SJCRH30 (cell line): Measurements from ENCODE around the gene MICALL2. TPM values are rescaled to one million over a fixed set of nuclear protein-coding genes. Genes with fewer than 3 reads are reported as not detected.

ENCODE experiments used
- DNase-seq, 2 experiments: peaks; one replicate each; pipeline ENCODE4 v3.0.0-alpha.2; 2015 to 2020
- H3K27ac ChIP-seq: fragments of 250-450 bp; sonication (Bioruptor Pico); 2 replicates; pipeline ENCODE4 v1.5.1; 2020; ENCODE audit warnings: mild to moderate bottlenecking, moderate library complexity
- H3K27me3 ChIP-seq: fragments of 250-450 bp; sonication (Bioruptor Pico); 2 replicates; pipeline ENCODE4 v1.5.1; 2020; ENCODE audit warnings: mild to moderate bottlenecking, moderate library complexity
- H3K36me3 ChIP-seq: fragments of 250-450 bp; sonication (Bioruptor Pico); 2 replicates; pipeline ENCODE4 v1.5.1; 2020; ENCODE audit warnings: mild to moderate bottlenecking, moderate library complexity
- H3K4me1 ChIP-seq: fragments of 250-450 bp; sonication (Bioruptor Pico); 2 replicates; pipeline ENCODE4 v1.5.1; 2020; ENCODE audit warnings: mild to moderate bottlenecking, moderate library complexity
- H3K4me3 ChIP-seq: fragments of 250-450 bp; sonication (Bioruptor Pico); 2 replicates; pipeline ENCODE4 v1.5.1; 2020; ENCODE audit warnings: mild to moderate bottlenecking, moderate library complexity
- H3K9me3 ChIP-seq: fragments of 250-450 bp; sonication (Bioruptor Pico); replicated peaks from 2 replicates; pipeline ENCODE4 v1.5.1; 2020; ENCODE audit warnings: mild to moderate bottlenecking, moderate library complexity
- total RNA-seq: library from RNA; depleted of rRNA; stranded (reverse); fragments of >200 nt; shearing (Covaris generic); gene quantifications from 2 replicates; pipeline ENCODE4 v1.2.3, GENCODE V29; 2014; rRNA removed

The MICALL2 gene
- total RNA-seq = 1.1 and 1.3 TPM in 2 replicates

- H3K4me1 ChIP-seq = no peaks in the 10 kb centered on the region
- H3K27me3 ChIP-seq = no peaks in the 10 kb centered on the region
- DNase-seq = peak; percentile 68 to 69
- H3K4me3 ChIP-seq = peak within 1 kb of the TSS; percentile 75
- no peaks in the 10 kb centered on the region for H3K36me3 ChIP-seq
- no peaks in the 10 kb centered on the region for H3K9me3 ChIP-seq
- H3K27ac ChIP-seq = peak within 1 kb of the TSS; percentile 62
These were observed at the start of gene MICALL2 for GRCh38 chr7:1458683-1459511. TSS of gene MICALL2 (minus strand) at chr7:1459470. CDS start at chr7:1459326, 144 bp downstream.

GRCh38 chr7:1508277-1508758 lies 49.0 kb upstream of the MICALL2 start:
- Histone ChIP-seq H3K27ac (no peak overlapping the region), H3K4me3 (no peak overlapping the region), H3K27me3 (no peaks in the 10 kb centered on the region), H3K9me3 (no peaks in the 10 kb centered on the region), H3K4me1 (peaks cover 6% of the 10 kb centered on the region; the same call in 1 of the 2 replicates), H3K36me3 (no peaks in the 10 kb centered on the region)
- DNase-seq = peak in 1 of 2 experiments; percentile 15

DNA sequence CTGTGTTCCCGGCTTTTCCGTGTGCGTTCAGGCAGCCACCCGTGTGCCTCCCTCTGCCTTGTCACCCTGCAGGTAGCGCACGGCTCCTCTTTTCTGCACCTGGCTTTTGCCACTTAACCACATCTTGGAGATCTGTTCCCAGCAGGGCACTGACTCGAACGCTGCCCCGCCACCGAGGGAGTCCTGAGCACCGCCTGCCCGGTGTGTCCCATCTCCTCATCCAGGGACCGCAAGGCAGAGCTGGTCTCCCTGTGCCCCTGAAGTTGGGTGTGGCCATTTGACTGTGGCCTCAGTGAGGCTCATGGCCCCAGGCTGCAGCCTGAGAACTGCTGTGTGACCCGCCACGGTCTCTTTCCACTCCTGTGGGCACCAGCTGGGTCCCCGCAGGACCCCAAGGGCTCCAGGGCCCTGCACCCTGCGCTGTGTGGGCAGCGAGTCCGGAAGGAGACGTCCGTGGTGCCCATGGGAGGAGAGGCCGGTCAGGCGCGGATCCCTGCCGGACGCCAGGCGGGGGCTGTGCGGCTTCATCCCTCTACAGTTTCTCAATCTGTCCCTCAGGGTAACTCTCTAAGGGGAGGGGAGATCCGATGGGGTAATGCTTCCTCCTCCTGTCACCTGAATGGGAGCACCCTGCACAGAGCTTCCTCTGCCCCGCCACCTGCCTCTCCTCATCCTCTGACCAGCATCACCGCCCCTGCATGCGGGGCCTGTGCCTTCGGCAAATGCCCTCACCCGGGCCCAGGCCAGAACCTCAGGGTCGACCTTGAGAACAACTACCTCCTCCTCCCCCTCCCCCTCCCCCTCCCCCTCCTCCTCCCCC lies 46.7 kb upstream of the MICALL2 start:
- DNase-seq = no peak
- no peaks in the 10 kb centered on the region for H3K9me3 ChIP-seq
- H3K4me1 ChIP-seq = peaks cover 5% of the 10 kb centered on the region; the same call in 1 of the 2 replicates
- no peaks in the 10 kb centered on the region for H3K27me3 ChIP-seq
- H3K36me3 ChIP-seq = no peaks in the 10 kb centered on the region
- H3K27ac ChIP-seq = no peak overlapping the region
- no peak overlapping the region for H3K4me3 ChIP-seq

- no peaks in the 10 kb centered on the region for H3K36me3 ChIP-seq
- H3K9me3 ChIP-seq = no peaks in the 10 kb centered on the region
- peak within 1 kb of the TSS; percentile 81 for H3K4me3 ChIP-seq
- peaks cover 3% of the 10 kb centered on the region; the same call in 1 of the 2 replicates for H3K4me1 ChIP-seq
- H3K27ac ChIP-seq = peak within 1 kb of the TSS; percentile 25; the same call in 1 of the 2 replicates
- H3K27me3 ChIP-seq = no peaks in the 10 kb centered on the region
- peak; percentile 80 to 84 for DNase-seq
These were observed 44.8 kb upstream of the MICALL2 start, which contains the start of gene INTS1 for GRCh38 chr7:1503816-1504775. TSS of gene INTS1 (minus strand) at chr7:1504389. CDS start at chr7:1503960, 429 bp downstream.

- H3K9me3 ChIP-seq = no peaks in the 10 kb centered on the region
- no peak overlapping the region for H3K27ac ChIP-seq
- H3K27me3 ChIP-seq = no peaks in the 10 kb centered on the region
- H3K4me1 ChIP-seq = peaks cover 3% of the 10 kb centered on the region; the same call in 1 of the 2 replicates
- no peak for DNase-seq
- H3K4me3 ChIP-seq = peak overlapping the region; percentile 81
- no peaks in the 10 kb centered on the region for H3K36me3 ChIP-seq
These were observed 44.1 kb upstream of the MICALL2 start for GRCh38 chr7:1503390-1503789.

GRCh38 chr7:1502845-1503244 lies 43.6 kb upstream of the MICALL2 start:
- no peaks in the 10 kb centered on the region for H3K9me3 ChIP-seq
- peaks cover 3% of the 10 kb centered on the region; the same call in 1 of the 2 replicates for H3K4me1 ChIP-seq
- no peaks in the 10 kb centered on the region for H3K27me3 ChIP-seq
- no peaks in the 10 kb centered on the region for H3K36me3 ChIP-seq
- H3K27ac ChIP-seq = no peak overlapping the region
- H3K4me3 ChIP-seq = no peak overlapping the region
- no peak for DNase-seq

DNA sequence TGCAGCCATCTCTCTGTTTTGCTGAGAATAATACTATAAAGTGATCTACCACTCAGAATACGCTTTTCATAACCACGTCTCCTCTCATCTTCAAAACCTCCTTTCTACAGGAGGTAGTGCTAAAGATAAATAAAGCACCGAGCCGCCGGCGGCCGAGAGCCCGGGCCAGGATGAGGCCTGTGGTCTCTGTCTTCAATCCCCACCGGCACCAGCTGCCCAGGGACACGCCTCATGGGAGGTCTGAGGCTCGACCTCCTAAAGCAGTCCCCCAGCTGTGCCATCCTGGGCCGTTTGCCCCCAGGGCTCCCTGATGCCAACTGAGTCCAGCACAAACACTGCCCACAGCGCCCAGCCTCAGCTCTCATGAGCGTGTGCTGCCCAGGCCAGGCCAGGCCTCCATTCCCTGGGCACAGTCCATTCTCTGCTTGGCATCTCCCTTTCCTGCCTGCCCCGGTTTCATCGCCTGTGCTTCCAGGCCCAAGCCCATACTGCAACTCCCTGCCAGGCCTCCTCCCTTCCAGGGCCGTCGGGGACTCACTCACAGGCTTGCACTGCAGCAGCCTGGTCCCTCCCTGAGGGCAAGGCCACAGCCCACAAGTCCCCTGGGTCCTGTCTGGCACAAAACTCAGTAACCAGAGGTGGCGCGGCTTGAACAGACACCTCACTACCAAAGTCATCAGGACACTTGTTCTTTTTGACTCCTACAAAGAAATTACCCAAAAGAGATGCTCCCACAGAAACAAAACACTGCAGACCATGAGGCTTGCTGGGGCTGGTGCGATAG lies 42.4 kb upstream of the MICALL2 start:
- no peaks in the 10 kb centered on the region for H3K9me3 ChIP-seq
- H3K27ac ChIP-seq = no peak overlapping the region
- no peak for DNase-seq
- H3K4me1 ChIP-seq = peaks cover under 1% of the 10 kb centered on the region; the same call in 1 of the 2 replicates
- H3K27me3 ChIP-seq = no peaks in the 10 kb centered on the region
- no peak overlapping the region for H3K4me3 ChIP-seq
- H3K36me3 ChIP-seq = no peaks in the 10 kb centered on the region

DNA sequence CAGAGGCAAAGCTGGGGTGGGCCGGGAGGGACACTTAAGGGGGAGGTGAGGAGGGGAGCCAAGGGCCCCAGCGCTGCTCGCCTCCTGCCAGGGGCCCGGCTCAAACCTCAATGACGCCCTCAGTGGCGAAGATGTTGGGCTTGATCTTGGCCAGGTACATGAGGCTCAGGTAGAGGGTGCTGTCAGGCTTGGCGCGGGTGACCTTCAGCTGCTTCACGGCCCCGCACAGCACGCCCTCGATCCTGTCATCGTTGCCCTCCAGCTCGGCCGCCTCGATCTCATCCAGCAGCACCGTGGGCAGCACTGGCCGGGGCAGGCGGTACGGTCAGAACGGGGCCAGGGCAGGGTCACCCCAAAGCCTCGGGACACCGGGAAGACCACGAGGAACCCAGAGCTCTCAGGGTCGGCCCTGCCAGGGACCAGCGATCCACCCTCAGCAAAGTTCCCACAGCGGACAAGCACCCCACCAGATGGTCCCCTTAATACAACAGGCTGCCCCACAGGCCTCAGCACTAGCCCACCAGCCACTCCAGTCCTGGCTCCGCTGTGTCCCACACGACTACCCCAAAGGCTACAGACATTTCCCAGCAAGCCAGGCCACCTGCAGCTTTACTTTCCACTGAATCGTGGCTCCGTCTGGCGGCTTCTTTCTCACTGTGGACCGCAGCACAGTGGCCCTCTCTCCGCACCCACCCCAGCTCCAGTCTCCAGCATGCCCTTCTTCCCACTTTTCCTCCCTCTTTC lies 41.0 kb upstream of the MICALL2 start:
- no peaks in the 10 kb centered on the region for H3K9me3 ChIP-seq
- no peak overlapping the region for H3K4me3 ChIP-seq
- no peaks in the 10 kb centered on the region for H3K4me1 ChIP-seq
- DNase-seq = no peak
- no peaks in the 10 kb centered on the region for H3K36me3 ChIP-seq
- H3K27me3 ChIP-seq = no peaks in the 10 kb centered on the region
- no peak overlapping the region for H3K27ac ChIP-seq

- Histone ChIP-seq H3K4me1 (no peaks in the 10 kb centered on the region), H3K9me3 (no peaks in the 10 kb centered on the region), H3K27ac (no peak overlapping the region), H3K36me3 (no peaks in the 10 kb centered on the region), H3K27me3 (no peaks in the 10 kb centered on the region), H3K4me3 (no peak overlapping the region)
- no peak for DNase-seq
These were observed 40.2 kb upstream of the MICALL2 start for GRCh38 chr7:1499367-1500029.

GRCh38 chr7:1498370-1499305 lies 39.4 kb upstream of the MICALL2 start:
- H3K36me3 ChIP-seq = no peaks in the 10 kb centered on the region
- H3K27me3 ChIP-seq = no peaks in the 10 kb centered on the region
- H3K4me3 ChIP-seq = no peak overlapping the region
- DNase-seq = no peak
- no peaks in the 10 kb centered on the region for H3K4me1 ChIP-seq
- H3K27ac ChIP-seq = no peak overlapping the region
- H3K9me3 ChIP-seq = no peaks in the 10 kb centered on the region

DNA sequence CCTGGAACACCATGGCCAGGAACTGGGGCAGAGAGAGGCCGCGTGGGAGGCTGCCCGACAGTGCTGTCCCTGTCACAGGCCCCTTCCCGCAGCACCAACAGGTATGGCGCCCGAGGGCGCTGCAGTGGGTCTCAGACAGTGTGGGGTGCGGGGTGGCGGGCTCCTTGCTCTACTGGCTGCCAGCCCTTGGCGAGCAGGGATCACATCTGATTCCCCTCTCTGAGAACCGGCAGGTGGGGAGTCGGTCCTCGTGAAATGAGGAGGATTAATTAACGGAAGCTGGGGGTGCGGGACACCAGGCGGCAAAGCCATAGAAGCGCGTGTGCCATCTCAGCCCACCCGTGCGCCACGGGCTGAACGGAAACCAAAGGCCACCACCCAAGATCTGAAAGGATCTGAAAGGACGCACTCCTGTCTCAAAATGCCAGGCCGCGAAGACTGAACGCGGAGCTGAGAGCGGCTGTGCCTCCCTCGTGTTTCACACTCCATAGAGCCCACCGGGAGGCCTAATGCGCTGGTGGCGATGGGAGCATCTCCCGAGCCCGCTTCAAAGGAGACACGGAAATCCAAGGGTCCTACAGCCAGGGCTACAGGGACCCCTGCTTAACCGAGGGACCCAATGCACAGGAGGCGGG lies 38.1 kb upstream of the MICALL2 start:
- no peaks in the 10 kb centered on the region for H3K27me3 ChIP-seq
- no peaks in the 10 kb centered on the region for H3K36me3 ChIP-seq
- H3K4me3 ChIP-seq = no peak overlapping the region
- no peak for DNase-seq
- no peaks in the 10 kb centered on the region for H3K4me1 ChIP-seq
- H3K9me3 ChIP-seq = no peaks in the 10 kb centered on the region
- H3K27ac ChIP-seq = no peak overlapping the region
